ENCODE results near the gene ZBTB44. TPM values are rescaled to one million over a fixed set of nuclear protein-coding genes. Genes with fewer than 3 reads are reported as not detected.

The ZBTB44 gene
- total and polyA plus RNA-seq, 7 donors, result 9.2 to 162 (median 73.0) TPM

DNA sequence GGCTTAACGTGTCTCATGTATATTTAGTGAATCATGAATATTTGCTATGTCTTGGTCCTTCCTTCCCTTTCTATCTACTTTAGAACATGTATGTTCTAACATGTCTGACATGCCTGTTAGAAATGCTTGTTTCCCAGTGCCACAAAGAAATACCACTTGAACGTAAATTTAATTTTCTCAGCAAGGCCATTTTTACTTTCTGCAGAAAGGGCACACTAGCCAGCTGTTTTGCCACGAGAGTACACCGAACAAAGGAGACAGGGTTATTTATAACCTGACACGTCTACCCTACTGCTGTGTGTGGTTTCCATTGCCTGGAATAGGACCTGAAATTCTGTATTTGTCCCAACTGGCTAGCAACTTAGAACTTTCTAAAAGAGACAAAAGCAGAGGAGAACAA, 7.4 kb upstream of the ZBTB44 start:
- DNase-seq, result no peak
- H3K27me3 ChIP-seq, result no peaks in the 10 kb centered on the region
- H3K27ac ChIP-seq, result no peak overlapping the region
- H3K9me3 ChIP-seq, result peaks cover 0 to 2% (median 0%) of the 10 kb centered on the region in 4 donors
- WGBS, 2 donors, result 91 to 93% methylated on average over 5 of the region's 5 CpGs
- no peak overlapping the region for H3K4me3 ChIP-seq
- H3K4me1 ChIP-seq, result no peaks in the 10 kb centered on the region
- H3K36me3 ChIP-seq, result no peaks in the 10 kb centered on the region
- TF ChIP-seq POLR2AphosphoS5 (IDR thresholded peaks at IDR 0.05), result no peak
- no peak for TF ChIP-seq EP300 (IDR thresholded peaks at IDR 0.05)
- TF ChIP-seq POLR2A (IDR thresholded peaks at IDR 0.05), result no peak
- intact Hi-C loops (cut with DNase I), result no loop called here

DNA sequence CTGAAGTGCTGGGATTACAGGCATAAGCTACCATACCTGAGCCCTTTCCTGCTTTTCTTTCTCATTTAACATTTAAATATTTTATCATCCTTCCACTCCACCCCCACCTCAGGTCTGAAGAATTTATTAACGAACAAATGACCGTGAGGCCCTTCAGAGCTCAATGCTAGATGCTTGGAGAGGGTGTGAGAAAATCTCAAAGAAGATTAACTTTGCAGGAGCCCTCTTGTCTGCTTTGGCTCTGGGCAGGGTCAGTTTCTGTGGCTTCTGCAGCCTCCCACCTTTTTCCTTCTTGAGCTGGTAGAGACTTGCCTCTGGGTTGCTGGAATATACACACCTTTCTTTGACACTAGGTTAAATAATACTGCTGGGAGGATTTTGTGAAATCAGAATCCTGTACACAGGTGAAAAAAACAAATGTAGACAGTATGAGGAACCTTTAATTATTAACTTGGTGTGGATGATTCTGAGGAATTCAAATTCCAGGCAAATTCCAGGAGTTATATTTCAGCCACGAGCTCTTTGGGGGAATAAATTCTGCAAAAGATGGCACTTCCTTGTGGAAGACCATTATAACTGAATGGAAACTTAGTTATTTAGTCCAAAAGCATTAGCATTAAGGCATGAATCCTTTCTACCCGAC, 3.4 kb upstream of the ZBTB44 start:
- H3K36me3 ChIP-seq, result no peaks in the 10 kb centered on the region
- 21 to 65% methylated on average over 4 of the region's 4 CpGs for WGBS, 2 donors
- intact Hi-C loops (cut with DNase I), result loop anchor here (10.0 kb wide), 3 partner anchors 313 to 577 kb away; partner anchors contain the start of gene PRDM10
- TF ChIP-seq, protein P1, sequence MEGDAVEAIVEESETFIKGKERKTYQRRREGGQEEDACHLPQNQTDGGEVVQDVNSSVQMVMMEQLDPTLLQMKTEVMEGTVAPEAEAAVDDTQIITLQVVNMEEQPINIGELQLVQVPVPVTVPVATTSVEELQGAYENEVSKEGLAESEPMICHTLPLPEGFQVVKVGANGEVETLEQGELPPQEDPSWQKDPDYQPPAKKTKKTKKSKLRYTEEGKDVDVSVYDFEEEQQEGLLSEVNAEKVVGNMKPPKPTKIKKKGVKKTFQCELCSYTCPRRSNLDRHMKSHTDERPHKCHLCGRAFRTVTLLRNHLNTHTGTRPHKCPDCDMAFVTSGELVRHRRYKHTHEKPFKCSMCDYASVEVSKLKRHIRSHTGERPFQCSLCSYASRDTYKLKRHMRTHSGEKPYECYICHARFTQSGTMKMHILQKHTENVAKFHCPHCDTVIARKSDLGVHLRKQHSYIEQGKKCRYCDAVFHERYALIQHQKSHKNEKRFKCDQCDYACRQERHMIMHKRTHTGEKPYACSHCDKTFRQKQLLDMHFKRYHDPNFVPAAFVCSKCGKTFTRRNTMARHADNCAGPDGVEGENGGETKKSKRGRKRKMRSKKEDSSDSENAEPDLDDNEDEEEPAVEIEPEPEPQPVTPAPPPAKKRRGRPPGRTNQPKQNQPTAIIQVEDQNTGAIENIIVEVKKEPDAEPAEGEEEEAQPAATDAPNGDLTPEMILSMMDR (IDR thresholded peaks at IDR 0.05), result no peak
- TF ChIP-seq POLR2A (IDR thresholded peaks at IDR 0.05) (no peak), POLR2AphosphoS5 (IDR thresholded peaks at IDR 0.05) (no peak), EP300 (IDR thresholded peaks at IDR 0.05) (no peak)
- peaks cover 0 to 2% (median 0%) of the 10 kb centered on the region in 4 donors for H3K9me3 ChIP-seq
- H3K27ac ChIP-seq, result no peak overlapping the region
- DNase-seq, result no peak
- H3K4me1 ChIP-seq, result peaks cover 0 to 9% (median 6%) of the 10 kb centered on the region in 4 donors
- H3K27me3 ChIP-seq, result no peaks in the 10 kb centered on the region
- H3K4me3 ChIP-seq, result no peak overlapping the region

DNA sequence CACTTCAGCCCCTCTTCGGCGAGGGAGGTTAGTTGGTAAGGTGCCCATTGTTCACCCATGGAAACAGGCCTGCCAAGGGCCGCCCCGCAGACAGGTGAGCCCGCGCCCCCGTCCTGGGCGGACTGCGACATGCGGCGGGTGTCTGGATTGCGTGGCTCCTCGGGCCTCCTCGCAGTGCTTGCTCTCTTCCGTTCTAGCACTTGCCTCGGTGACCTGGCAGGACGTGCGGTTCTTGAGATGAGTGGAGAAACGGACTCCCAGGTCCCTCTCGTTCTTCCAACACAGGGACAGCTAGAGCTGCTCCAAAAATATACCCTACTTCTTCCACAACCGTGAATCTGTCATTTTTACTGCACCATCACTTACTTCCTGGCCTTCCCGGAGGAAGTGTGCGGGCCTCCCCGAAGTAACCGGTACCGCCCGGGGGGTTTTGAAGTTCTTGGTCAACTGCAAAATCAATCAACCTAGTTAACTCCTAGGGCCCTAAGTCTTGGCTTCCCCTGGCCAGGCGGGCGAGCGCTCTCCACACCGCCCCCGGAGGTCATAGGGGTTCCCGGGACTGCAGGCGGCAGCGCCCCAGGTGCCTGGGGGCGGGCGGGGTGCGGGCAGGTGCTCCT, 745 bp upstream of the ZBTB44 start:
- peak overlapping the region; percentile 86 to 96 (median 93) for H3K27ac ChIP-seq
- DNase-seq, result peak; percentile 70
- H3K4me3 ChIP-seq, result peak overlapping the region in 3 of 4 donors; percentile 69 to 92 (median 74)
- no peaks in the 10 kb centered on the region for H3K9me3 ChIP-seq
- no peaks in the 10 kb centered on the region for H3K27me3 ChIP-seq
- WGBS, 2 donors, result 36 to 65% methylated on average over 38 of the region's 38 CpGs
- intact Hi-C loops (cut with DNase I), result loop anchor here (2.0 to 10.0 kb wide), 5 partner anchors 75 to 579 kb away; partner anchors contain the start of gene PRDM10
- H3K4me1 ChIP-seq, result peaks cover 0 to 36% (median 30%) of the 10 kb centered on the region in 4 donors
- H3K36me3 ChIP-seq, result no peaks in the 10 kb centered on the region
- TF ChIP-seq POLR2A (IDR thresholded peaks at IDR 0.05) (no peak), EP300 (IDR thresholded peaks at IDR 0.05) (no peak), POLR2AphosphoS5 (IDR thresholded peaks at IDR 0.05) (no peak)
- TF ChIP-seq, protein P1 (IDR thresholded peaks at IDR 0.05), result no peak

DNA sequence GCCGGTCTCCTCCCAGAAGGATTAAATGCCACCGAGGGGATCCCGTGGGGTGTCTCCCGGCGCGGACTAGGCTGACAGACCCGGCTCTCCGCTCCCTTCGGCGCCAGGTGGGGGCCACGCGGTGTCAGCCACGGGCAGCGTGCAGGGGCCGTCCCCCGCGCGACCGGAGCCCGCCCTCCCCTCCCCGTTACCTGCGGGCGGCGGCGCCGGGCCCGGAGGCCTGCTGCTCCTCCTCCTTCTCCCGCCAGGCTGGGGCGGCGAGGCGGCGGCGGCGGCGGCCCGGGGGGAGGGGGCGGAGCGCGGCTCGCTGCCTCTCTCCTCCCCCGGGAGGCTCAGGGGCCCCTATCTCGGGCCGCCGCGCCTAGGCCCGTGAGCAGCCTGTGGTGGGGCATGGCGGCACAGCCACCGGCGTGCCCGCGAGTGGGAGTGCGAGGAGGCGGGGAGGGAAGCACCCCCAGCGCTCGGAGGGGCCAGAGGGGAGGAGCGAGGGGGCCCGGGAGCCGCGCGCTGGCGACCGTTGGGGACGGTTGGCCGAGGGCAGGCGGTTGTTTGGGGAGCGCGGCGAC, 450 bp downstream of the ZBTB44 start:
- 0% methylated on average over 68 of the region's 68 CpGs for WGBS, 2 donors
- Histone ChIP-seq H3K27me3 (no peaks in the 10 kb centered on the region), H3K27ac (peak overlapping the region; percentile 86 to 96 (median 93)), H3K36me3 (no peaks in the 10 kb centered on the region), H3K9me3 (no peaks in the 10 kb centered on the region), H3K4me1 (peaks cover 0 to 46% (median 39%) of the 10 kb centered on the region in 4 donors), H3K4me3 (peak overlapping the region; percentile 67 to 92 (median 72))
- peak in 1 of 4 donors; percentile 0 for TF ChIP-seq POLR2AphosphoS5 (IDR thresholded peaks at IDR 0.05)
- no peak for TF ChIP-seq EP300 (IDR thresholded peaks at IDR 0.05)
- intact Hi-C loops (cut with DNase I), result loop anchor here (2.0 to 10.0 kb wide), 5 partner anchors 77 to 581 kb away; partner anchors contain the start of gene PRDM10
- peak; percentile 75 for DNase-seq

DNA sequence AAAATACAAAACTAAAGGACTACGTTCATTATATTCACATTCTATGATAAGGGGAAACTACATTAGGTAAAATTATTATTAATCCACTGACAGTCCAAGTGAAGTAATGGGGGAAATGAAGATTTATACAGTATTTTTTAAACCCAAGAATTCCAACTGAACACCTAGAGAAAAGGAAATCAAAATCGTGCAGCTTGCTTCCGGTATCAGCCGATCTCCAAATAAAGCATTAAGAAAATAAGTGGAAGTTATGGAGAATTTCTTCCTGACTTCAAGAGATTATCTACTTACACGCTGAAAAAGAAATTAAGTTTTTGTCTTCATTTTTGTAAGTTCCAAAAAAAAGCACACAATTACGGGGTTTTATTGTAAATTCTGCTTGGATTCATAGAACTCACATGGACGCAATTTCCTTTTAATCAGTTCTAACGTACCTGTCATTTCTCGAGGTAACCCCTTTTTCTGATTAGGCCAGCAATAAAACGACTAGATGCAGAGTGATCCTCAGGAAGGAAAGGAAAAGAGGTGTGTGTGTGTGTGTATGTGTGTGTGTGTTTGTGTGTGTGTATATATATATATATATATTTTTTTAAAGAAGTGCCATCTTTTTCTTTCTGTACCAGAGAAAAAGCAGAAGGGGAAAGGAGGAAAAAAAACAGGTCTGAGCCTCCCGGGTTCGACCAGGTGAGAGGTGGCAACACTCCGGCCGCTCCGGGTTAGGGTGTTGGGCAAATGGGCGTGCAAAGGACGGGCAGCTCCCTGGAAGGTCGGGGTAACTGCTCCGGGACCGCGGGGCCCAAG, 1.1 kb downstream of the ZBTB44 start:
- no peaks in the 10 kb centered on the region for H3K36me3 ChIP-seq
- DNase-seq, result no peak
- peak overlapping the region; percentile 67 to 92 (median 72) for H3K4me3 ChIP-seq
- intact Hi-C loops (cut with DNase I), result loop anchor here (2.0 to 10.0 kb wide), 5 partner anchors 77 to 581 kb away; partner anchors contain the start of gene PRDM10
- peak overlapping the region; percentile 86 to 96 (median 93) for H3K27ac ChIP-seq
- peaks cover 0 to 53% (median 42%) of the 10 kb centered on the region in 4 donors for H3K4me1 ChIP-seq
- TF ChIP-seq POLR2AphosphoS5 (IDR thresholded peaks at IDR 0.05) (no peak), EP300 (IDR thresholded peaks at IDR 0.05) (no peak), POLR2A (IDR thresholded peaks at IDR 0.05) (no peak)
- TF ChIP-seq, protein P1 (IDR thresholded peaks at IDR 0.05), result no peak
- WGBS, 2 donors, result 1% methylated on average over 21 of the region's 21 CpGs
- no peaks in the 10 kb centered on the region for H3K27me3 ChIP-seq
- H3K9me3 ChIP-seq, result no peaks in the 10 kb centered on the region

Measured in sigmoid colon (tissue), 7 donors.